ENCODE measurements around the gene MC4R.

GRCh38 chr18:60327880-60328279, 44.7 kb downstream of the MC4R start:
- TF ChIP-seq CTCF (IDR thresholded peaks at IDR 0.05; ENCODE audit: poor library complexity, severe bottlenecking) (no peak), EP300 (conservative IDR thresholded peaks at IDR 0.05; ENCODE audit: poor library complexity, severe bottlenecking) (no peak), EZH2 (IDR thresholded peaks at IDR 0.05; ENCODE audit: borderline replicate concordance, insufficient read depth, low read length, poor library complexity, severe bottlenecking) (no peak), POLR2AphosphoS5 (IDR thresholded peaks at IDR 0.05) (no peak)

All from neural cell (in vitro differentiated cells).